Gastrocnemius medialis (tissue), 4 donors: Measurements from ENCODE around the gene SMOC2.

Experiments used
- CTCF ChIP-seq, 5 experiments: fragments of 450-650 bp in 3 of 5; fragments of 200-600 bp in 2 of 5; sonication (generic) in 2 of 5; IDR thresholded peaks in 4 of 5; conservative IDR thresholded peaks in 1 of 5; 1 replicate in 4 of 5; 2 replicates in 1 of 5; pipeline ENCODE4 v1.5.1; 2016 to 2019; ENCODE audit warnings: antibody characterized with exemption in 5 of 5, mild to moderate bottlenecking in 3 of 5, moderate library complexity in 3 of 5
- POLR2A ChIP-seq, 2 donors: fragments of 450-650 bp; IDR thresholded peaks; one replicate each; pipeline ENCODE4 v1.6.1; 2017; ENCODE audit warnings: antibody characterized with exemption in 2 of 2, mild to moderate bottlenecking in 2 of 2, moderate library complexity in 2 of 2

- no peak for TF ChIP-seq CTCF (IDR thresholded peaks at IDR 0.05 in 4 of 5, conservative IDR thresholded peaks at IDR 0.05 in 1 of 5)
- TF ChIP-seq POLR2A (IDR thresholded peaks at IDR 0.05): no peak
Measured at GRCh38 chr6:168475188-168476013, 34.4 kb downstream of the SMOC2 start.
